Measurements from ENCODE around the gene TPK1. TPM values are rescaled to one million over a fixed set of nuclear protein-coding genes. Genes with fewer than 3 reads are reported as not detected.

Gene TPK1
- total RNA-seq, 1 donor from 2014 or later, result 2.2 TPM

DNA sequence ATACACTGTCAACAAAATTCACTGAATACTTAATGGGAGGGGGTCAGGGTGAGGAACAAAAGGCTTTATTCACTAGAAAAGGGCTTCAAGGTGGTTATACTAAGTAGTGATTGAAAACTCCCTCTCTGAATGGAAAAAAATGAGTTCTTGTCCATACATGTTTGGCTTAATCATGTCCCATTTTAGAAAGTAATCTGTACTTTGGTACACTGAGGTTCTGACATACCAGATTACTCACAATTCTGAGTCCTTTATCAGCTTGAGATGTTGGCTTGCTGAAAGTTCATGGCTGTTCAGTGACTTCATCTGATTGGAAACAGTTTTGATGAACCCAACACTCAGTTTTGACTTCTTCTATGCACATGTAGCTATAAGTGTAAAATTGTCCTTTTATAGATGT is 419.5 kb downstream of the TPK1 start:
- Histone ChIP-seq H3K9me3 (ENCODE audit: insufficient read depth, low read depth, low read length) (no peaks in the 10 kb centered on the region), H3K79me2 (ENCODE audit: insufficient read depth, low read length) (no peaks in the 10 kb centered on the region), H4K20me1 (ENCODE audit: insufficient read depth, low read length) (no peaks in the 10 kb centered on the region), H3K36me3 (ENCODE audit: insufficient read depth, low read length) (no peaks in the 10 kb centered on the region), H3K27me3 (ENCODE audit: insufficient read depth, low read length) (no peaks in the 10 kb centered on the region), H3K27ac (ENCODE audit: low read depth, low read length) (no peak overlapping the region), H3K4me2 (ENCODE audit: low read length) (no peak overlapping the region), H3K4me1 (ENCODE audit: insufficient read depth, low read length) (no peaks in the 10 kb centered on the region), H3K4me3 (ENCODE audit: insufficient read depth, low read depth, low read length) (no peak overlapping the region), H2AFZ (ENCODE audit: low read depth, low read length) (no peak overlapping the region), H3K9ac (ENCODE audit: low read length) (no peak overlapping the region)
- no peak for TF ChIP-seq EZH2 (IDR thresholded peaks at IDR 0.05; ENCODE audit: insufficient read depth, low read length)
- TF ChIP-seq, protein P1, sequence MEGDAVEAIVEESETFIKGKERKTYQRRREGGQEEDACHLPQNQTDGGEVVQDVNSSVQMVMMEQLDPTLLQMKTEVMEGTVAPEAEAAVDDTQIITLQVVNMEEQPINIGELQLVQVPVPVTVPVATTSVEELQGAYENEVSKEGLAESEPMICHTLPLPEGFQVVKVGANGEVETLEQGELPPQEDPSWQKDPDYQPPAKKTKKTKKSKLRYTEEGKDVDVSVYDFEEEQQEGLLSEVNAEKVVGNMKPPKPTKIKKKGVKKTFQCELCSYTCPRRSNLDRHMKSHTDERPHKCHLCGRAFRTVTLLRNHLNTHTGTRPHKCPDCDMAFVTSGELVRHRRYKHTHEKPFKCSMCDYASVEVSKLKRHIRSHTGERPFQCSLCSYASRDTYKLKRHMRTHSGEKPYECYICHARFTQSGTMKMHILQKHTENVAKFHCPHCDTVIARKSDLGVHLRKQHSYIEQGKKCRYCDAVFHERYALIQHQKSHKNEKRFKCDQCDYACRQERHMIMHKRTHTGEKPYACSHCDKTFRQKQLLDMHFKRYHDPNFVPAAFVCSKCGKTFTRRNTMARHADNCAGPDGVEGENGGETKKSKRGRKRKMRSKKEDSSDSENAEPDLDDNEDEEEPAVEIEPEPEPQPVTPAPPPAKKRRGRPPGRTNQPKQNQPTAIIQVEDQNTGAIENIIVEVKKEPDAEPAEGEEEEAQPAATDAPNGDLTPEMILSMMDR (IDR thresholded peaks at IDR 0.05; ENCODE audit: insufficient read depth, low read depth, low read length), result no peak
- peaks cover 3% of the 10 kb centered on the region for H3K9me3 Mint-ChIP-seq (ENCODE audit: unreplicated experiment)
- no peak overlapping the region for H3K27ac Mint-ChIP-seq (ENCODE audit: unreplicated experiment)
- no peaks in the 10 kb centered on the region for H3K4me1 Mint-ChIP-seq (ENCODE audit: low read depth, unreplicated experiment)
- H3K4me3 Mint-ChIP-seq (ENCODE audit: unreplicated experiment), result no peak overlapping the region
- no peak for FAIRE-seq
- no peaks in the 10 kb centered on the region for H3K27me3 Mint-ChIP-seq (ENCODE audit: low read depth, unreplicated experiment)
- no peak for DNase-seq (ENCODE audit: low read depth)
- H3K36me3 Mint-ChIP-seq (ENCODE audit: low read depth, unreplicated experiment), result no peaks in the 10 kb centered on the region

DNA sequence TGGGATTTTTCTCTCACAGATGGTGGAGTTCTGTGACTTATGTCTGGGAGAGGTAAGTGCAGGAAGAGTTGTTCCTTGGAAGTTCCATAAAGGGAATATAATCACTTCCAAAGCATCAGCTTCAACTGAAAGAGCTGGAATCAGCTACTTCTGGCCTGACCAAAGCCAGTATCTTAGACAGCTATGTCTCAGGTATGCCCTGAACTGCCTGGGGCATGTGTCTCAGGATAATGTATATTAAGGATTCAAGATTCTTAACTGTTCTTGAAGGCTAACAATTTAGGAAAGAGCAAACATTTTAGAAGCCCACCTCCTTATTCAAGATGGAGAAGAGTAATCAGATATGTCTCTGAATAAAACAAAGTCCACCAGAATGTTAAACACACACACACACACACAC is 420.0 kb downstream of the TPK1 start:
- Mint-ChIP-seq H3K9me3 (ENCODE audit: unreplicated experiment) (peaks cover 3% of the 10 kb centered on the region), H3K27ac (ENCODE audit: unreplicated experiment) (no peak overlapping the region), H3K27me3 (ENCODE audit: low read depth, unreplicated experiment) (no peaks in the 10 kb centered on the region), H3K4me1 (ENCODE audit: low read depth, unreplicated experiment) (no peaks in the 10 kb centered on the region), H3K4me3 (ENCODE audit: unreplicated experiment) (no peak overlapping the region), H3K36me3 (ENCODE audit: low read depth, unreplicated experiment) (no peaks in the 10 kb centered on the region)
- Histone ChIP-seq H3K9ac (ENCODE audit: low read length) (no peak overlapping the region), H3K27me3 (ENCODE audit: insufficient read depth, low read length) (no peaks in the 10 kb centered on the region), H3K36me3 (ENCODE audit: insufficient read depth, low read length) (no peaks in the 10 kb centered on the region), H4K20me1 (ENCODE audit: insufficient read depth, low read length) (no peaks in the 10 kb centered on the region), H3K4me2 (ENCODE audit: low read length) (no peak overlapping the region), H3K27ac (ENCODE audit: low read depth, low read length) (no peak overlapping the region), H3K4me1 (ENCODE audit: insufficient read depth, low read length) (no peaks in the 10 kb centered on the region), H2AFZ (ENCODE audit: low read depth, low read length) (no peak overlapping the region), H3K4me3 (ENCODE audit: insufficient read depth, low read depth, low read length) (no peak overlapping the region), H3K9me3 (ENCODE audit: insufficient read depth, low read depth, low read length) (no peaks in the 10 kb centered on the region), H3K79me2 (ENCODE audit: insufficient read depth, low read length) (no peaks in the 10 kb centered on the region)
- no peak for FAIRE-seq
- no peak for DNase-seq (ENCODE audit: low read depth)
- TF ChIP-seq EZH2 (IDR thresholded peaks at IDR 0.05; ENCODE audit: insufficient read depth, low read length), result no peak
- TF ChIP-seq, protein P1 (IDR thresholded peaks at IDR 0.05; ENCODE audit: insufficient read depth, low read depth, low read length), result no peak

DNA sequence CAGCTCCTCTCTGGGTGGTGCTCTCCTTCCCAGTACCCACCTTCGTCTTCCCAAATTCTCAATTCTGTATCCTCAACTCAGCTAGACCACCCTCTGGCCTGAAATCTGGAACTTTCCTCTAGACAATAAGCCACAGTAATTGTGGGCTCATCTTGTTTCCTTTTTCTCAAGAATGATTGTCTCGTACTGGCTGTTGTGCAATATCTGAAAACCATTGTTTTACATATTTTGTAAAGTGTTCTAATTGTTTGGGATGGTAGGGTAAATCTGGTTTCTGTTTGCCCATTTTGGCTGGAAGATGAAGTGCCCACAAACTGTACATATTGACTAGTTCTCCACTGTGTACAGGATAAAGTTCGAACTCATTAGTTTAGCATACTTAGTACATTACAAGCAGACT is 421.0 kb downstream of the TPK1 start:
- no peaks in the 10 kb centered on the region for H3K79me2 ChIP-seq (ENCODE audit: insufficient read depth, low read length)
- no peaks in the 10 kb centered on the region for H3K27me3 ChIP-seq (ENCODE audit: insufficient read depth, low read length)
- TF ChIP-seq EZH2 (IDR thresholded peaks at IDR 0.05; ENCODE audit: insufficient read depth, low read length), result no peak
- TF ChIP-seq, protein P1 (IDR thresholded peaks at IDR 0.05; ENCODE audit: insufficient read depth, low read depth, low read length), result no peak
- H3K4me1 ChIP-seq (ENCODE audit: insufficient read depth, low read length), result no peaks in the 10 kb centered on the region
- no peak overlapping the region for H3K4me3 ChIP-seq (ENCODE audit: insufficient read depth, low read depth, low read length)
- Mint-ChIP-seq H3K36me3 (ENCODE audit: low read depth, unreplicated experiment) (no peaks in the 10 kb centered on the region), H3K4me1 (ENCODE audit: low read depth, unreplicated experiment) (no peaks in the 10 kb centered on the region), H3K9me3 (ENCODE audit: unreplicated experiment) (peaks cover 3% of the 10 kb centered on the region), H3K27me3 (ENCODE audit: low read depth, unreplicated experiment) (peaks cover 5% of the 10 kb centered on the region), H3K27ac (ENCODE audit: unreplicated experiment) (no peak overlapping the region), H3K4me3 (ENCODE audit: unreplicated experiment) (no peak overlapping the region)
- H2AFZ ChIP-seq (ENCODE audit: low read depth, low read length), result no peak overlapping the region
- H3K4me2 ChIP-seq (ENCODE audit: low read length), result no peak overlapping the region
- no peak for FAIRE-seq
- no peak for DNase-seq (ENCODE audit: low read depth)
- H3K36me3 ChIP-seq (ENCODE audit: insufficient read depth, low read length), result no peaks in the 10 kb centered on the region
- H3K9ac ChIP-seq (ENCODE audit: low read length), result no peak overlapping the region
- H3K9me3 ChIP-seq (ENCODE audit: insufficient read depth, low read depth, low read length), result no peaks in the 10 kb centered on the region
- no peak overlapping the region for H3K27ac ChIP-seq (ENCODE audit: low read depth, low read length)
- no peaks in the 10 kb centered on the region for H4K20me1 ChIP-seq (ENCODE audit: insufficient read depth, low read length)

Measured in astrocyte (in vitro differentiated cells and primary cell).